Fibroblast of skin of back (primary cell): ENCODE results near the gene DOCK11.

Source experiments
- DNase-seq: peaks from one replicate; pipeline ENCODE4 v3.0.0-alpha.2; 2013

Gene DOCK11

GRCh38 chrX:118502161-118502789, 6.7 kb downstream of the DOCK11 start:
- DNase-seq = no peak

- DNase-seq = no peak
Observed at GRCh38 chrX:118503260-118504041, 7.8 kb downstream of the DOCK11 start.

GRCh38 chrX:118504581-118504980, 9.0 kb downstream of the DOCK11 start:
- DNase-seq = no peak

GRCh38 chrX:118506805-118507480, 11.3 kb downstream of the DOCK11 start:
- no peak for DNase-seq

- DNase-seq = no peak
Observed at GRCh38 chrX:118507766-118508165, 12.2 kb downstream of the DOCK11 start.

DNA sequence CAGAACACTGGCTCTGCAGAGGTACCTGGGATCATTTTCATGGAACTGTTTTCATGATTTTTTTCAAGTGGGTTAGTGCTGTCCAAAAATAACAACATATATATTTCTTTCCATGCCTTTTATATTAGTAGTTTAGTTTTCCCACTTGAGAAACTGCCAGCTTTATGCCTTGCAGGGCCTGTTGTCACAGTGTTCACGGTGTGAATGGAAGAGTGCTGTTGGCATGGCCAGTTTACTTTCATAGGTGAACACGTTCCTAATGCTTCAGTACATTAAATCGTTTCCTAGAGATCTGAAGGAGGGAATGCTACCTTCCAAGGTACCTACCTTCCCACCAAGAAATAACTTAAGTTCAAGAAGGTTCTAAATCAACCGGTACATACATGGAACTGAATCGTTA, 12.6 kb downstream of the DOCK11 start:
- no peak for DNase-seq

DNA sequence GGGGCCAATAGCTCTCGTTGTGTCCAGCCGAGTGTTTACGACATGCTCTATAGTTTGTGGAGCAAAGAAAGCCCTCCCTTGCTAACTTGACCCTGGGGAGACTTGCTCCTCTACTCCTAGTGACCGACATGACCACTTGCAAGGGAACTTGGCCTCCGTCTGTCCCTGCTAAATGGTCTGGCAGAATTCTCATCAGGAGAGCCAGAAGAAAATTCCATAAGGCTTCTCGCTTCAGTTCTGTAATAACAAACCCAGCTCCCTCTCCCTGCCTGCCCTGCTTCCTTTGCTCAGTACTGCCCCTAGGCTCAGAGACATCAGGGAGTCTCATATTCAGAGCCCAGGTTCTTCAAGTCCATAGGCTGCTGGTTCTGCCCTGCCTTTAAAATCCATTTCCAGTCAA, 13.0 kb downstream of the DOCK11 start:
- no peak for DNase-seq

DNA sequence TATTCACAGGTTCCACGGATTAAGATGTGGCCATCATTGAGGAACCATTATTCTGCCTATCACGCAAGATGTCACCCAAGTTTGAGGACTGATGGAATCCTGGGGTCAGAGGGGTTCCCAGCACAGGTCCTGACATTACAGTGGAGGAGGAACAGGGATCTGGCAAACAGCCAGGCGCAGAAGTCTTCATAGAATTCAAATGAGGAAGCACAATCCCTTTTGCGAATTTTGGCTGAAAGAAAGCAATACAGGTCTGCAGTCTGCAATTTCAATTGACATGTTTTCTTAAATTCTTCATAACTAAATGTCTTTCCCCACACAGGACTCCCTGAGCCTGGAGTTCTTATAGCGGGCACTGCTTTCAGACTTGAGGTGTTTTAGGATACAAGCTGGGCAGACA, 14.5 kb downstream of the DOCK11 start:
- no peak for DNase-seq

- DNase-seq = peak; percentile 41
Observed at GRCh38 chrX:118513120-118513898, 17.7 kb downstream of the DOCK11 start.

GRCh38 chrX:118519411-118520215, 24.0 kb downstream of the DOCK11 start:
- DNase-seq = peak; percentile 67

- DNase-seq = peak; percentile 84
Observed at GRCh38 chrX:118520216-118521206, 24.9 kb downstream of the DOCK11 start.

DNA sequence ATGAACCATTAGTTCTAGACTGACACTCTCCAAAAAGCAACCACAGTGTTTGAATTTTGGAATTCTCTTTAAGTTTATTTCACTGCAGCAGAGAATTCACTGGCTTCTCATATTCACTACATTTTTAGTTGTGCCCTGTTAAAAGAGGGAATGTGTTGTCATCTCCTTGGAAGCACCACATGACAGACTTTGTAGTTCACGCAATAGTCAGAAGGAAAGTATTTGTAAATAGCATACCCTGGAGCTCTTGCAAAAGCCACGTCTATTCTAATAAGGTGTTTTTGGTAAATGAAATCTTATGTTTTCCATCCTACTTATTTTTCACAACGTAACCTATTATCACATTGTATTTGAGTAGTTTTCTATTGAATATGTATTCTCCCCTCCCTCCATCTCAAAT, 25.8 kb downstream of the DOCK11 start:
- DNase-seq = peak; percentile 58

- DNase-seq = no peak
Observed at GRCh38 chrX:118522230-118522926, 26.8 kb downstream of the DOCK11 start.

- DNase-seq = no peak
Observed at GRCh38 chrX:118523920-118524319, 28.3 kb downstream of the DOCK11 start.

GRCh38 chrX:118524344-118524743, 28.7 kb downstream of the DOCK11 start:
- no peak for DNase-seq

DNA sequence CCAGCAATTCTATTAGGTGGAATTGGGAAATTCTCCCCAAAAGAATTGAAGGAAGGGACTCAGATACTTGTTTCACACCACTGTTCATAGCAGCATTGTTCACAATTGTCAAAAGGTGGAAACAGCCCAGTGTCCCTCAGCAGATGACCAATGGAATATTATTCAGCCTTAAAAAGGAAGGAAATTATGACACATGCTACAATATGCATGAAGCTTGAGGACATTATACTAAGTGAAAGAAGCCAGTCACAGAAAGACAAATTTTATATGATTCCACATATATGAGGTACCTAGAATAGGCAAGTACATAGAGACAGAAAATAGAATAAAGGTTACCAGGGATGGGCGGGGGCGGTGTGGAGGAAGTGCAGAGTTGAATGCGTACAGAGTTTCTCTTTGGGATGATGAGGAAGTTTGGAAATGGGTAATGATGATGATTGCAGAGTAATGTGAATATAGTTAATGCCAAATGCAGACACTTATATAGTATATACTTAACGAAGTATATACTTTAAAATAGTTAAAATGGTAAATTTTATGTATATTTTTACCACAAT, 29.6 kb downstream of the DOCK11 start:
- no peak for DNase-seq

DNA sequence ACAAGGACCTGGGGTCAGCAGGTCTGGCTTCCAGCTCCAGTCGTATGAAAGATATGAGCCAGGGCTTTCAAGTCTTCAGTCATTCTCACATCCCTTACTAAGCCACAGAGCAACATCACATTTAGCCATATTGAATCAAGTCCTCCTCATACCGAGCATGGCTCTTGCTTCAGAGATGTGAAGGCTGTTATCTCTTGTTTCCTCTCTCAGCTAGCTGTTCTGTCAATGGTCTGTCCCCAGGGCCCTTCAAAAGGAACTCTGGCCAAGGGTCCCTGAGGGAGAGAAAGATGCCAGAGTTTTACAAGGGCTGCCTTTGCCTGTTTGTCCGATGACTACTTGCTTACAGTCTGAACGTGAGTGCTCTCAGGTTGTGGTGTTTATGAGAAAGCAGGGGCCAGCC, 30.5 kb downstream of the DOCK11 start:
- DNase-seq = no peak

DNA sequence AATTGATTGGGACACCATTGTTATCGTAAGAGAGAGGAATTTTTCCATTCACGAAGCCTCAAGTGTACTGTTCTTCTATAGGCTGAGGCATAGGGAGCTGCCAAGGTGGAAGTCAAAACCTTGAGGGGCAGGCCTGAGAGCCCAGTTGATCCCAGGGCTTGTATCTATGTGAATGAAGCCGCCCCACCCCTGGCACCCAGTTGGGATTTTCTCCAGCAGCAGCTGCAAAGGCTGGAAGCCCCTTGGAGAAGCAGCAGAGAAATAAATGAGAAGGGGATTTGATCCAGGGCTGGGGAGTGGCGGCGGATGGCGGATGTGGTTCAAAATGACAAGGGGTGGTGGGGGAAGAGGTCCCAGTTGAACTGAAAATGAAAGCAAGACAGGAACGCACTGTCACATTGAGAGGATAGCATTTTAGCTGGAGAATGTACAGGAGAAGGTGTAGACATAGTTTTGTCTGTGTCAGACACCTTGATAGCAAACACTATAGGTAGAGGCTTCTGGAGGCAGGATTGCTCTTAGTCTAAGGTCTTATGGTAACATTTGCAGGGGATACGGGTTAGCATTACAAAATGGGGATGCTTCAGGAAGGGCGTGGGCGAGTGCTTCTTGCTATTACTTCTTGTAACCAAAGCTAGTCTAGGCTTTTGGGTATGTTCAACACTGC, 32.6 kb downstream of the DOCK11 start:
- no peak for DNase-seq

GRCh38 chrX:118530219-118530911, 34.8 kb downstream of the DOCK11 start:
- peak; percentile 56 for DNase-seq
